Measurements from ENCODE around the gene FPR2. TPM values are rescaled to one million over a fixed set of nuclear protein-coding genes. Genes with fewer than 3 reads are reported as not detected.

Gene FPR2
- total and polyA plus RNA-seq, 2 donors (not counting 1 experiment from before 2014, with no cell fraction given), result not detected

- Histone ChIP-seq H4K20me1 (ENCODE audit: control insufficient read depth, insufficient read depth, low read length, poor library complexity, severe bottlenecking) (no peaks in the 10 kb centered on the region), H3K27me3 (replicated peaks in 1 of 4; ENCODE audit: control extremely low read depth in 1 of 4, control insufficient read depth in 3 of 4, insufficient read depth in 4 of 4, low read length in 3 of 4) (no peaks in the 10 kb centered on the region), H3K9me3 (ENCODE audit: control extremely low read depth in 1 of 3, control insufficient read depth in 2 of 3, insufficient read depth in 1 of 3, low read length in 2 of 3) (peaks cover 0 to 25% (median 0%) of the 10 kb centered on the region in 3 donors), H3K9ac (ENCODE audit: low read length) (no peak overlapping the region), H2AFZ (ENCODE audit: insufficient read depth, low read depth, low read length, poor library complexity, severe bottlenecking) (no peak overlapping the region), H3K4me2 (replicated peaks; ENCODE audit: low read depth, low read length, poor library complexity, severe bottlenecking) (no peak overlapping the region), H3K27ac (ENCODE audit: low read length in 2 of 2) (no peak overlapping the region), H3K36me3 (replicated peaks in 1 of 2; ENCODE audit: control extremely low read depth in 1 of 2, control insufficient read depth in 1 of 2, extremely low read depth in 1 of 2, insufficient read depth in 2 of 2, low read length in 1 of 2) (no peaks in the 10 kb centered on the region), H3K4me3 (ENCODE audit: control extremely low read depth in 1 of 5, extremely low read depth in 1 of 5, insufficient read depth in 1 of 5, low read depth in 2 of 5, low read length in 4 of 5) (no peak overlapping the region), H3K4me1 (ENCODE audit: control insufficient read depth in 2 of 2, insufficient read depth in 2 of 2, low read length in 2 of 2) (no peaks in the 10 kb centered on the region), H3K79me2 (ENCODE audit: control insufficient read depth, insufficient read depth, low read length) (no peaks in the 10 kb centered on the region)
- H3K27ac Mint-ChIP-seq, result no peak overlapping the region
- H3K9me3 Mint-ChIP-seq (ENCODE audit: insufficient read depth), result peaks cover 5% of the 10 kb centered on the region
- DNase-seq (no peak), ATAC-seq (ENCODE audit: low read depth) (no peak)
- no peak for TF ChIP-seq EZH2 (IDR thresholded peaks at IDR 0.05; ENCODE audit: borderline replicate concordance, insufficient read depth, low read depth, low read length, poor library complexity, severe bottlenecking)
- TF ChIP-seq, protein P1, sequence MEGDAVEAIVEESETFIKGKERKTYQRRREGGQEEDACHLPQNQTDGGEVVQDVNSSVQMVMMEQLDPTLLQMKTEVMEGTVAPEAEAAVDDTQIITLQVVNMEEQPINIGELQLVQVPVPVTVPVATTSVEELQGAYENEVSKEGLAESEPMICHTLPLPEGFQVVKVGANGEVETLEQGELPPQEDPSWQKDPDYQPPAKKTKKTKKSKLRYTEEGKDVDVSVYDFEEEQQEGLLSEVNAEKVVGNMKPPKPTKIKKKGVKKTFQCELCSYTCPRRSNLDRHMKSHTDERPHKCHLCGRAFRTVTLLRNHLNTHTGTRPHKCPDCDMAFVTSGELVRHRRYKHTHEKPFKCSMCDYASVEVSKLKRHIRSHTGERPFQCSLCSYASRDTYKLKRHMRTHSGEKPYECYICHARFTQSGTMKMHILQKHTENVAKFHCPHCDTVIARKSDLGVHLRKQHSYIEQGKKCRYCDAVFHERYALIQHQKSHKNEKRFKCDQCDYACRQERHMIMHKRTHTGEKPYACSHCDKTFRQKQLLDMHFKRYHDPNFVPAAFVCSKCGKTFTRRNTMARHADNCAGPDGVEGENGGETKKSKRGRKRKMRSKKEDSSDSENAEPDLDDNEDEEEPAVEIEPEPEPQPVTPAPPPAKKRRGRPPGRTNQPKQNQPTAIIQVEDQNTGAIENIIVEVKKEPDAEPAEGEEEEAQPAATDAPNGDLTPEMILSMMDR (IDR thresholded peaks at IDR 0.05), result no peak
- WGBS (ENCODE audit: insufficient coverage), result 87% methylated on average over 3 of the region's 8 CpGs
- CTCF ChIA-PET, result no interaction called here
- intact Hi-C loops (cut with micrococcal nuclease), result no loop called here
- POLR2A ChIA-PET, result no interaction called here
- H3K4me1 Mint-ChIP-seq, result no peaks in the 10 kb centered on the region
- peaks cover 17% of the 10 kb centered on the region for H3K27me3 Mint-ChIP-seq
- H3K4me3 Mint-ChIP-seq, result no peak overlapping the region
These were observed 35.3 kb downstream of the FPR2 start for GRCh38 chr19:51796195-51796679.

DNA sequence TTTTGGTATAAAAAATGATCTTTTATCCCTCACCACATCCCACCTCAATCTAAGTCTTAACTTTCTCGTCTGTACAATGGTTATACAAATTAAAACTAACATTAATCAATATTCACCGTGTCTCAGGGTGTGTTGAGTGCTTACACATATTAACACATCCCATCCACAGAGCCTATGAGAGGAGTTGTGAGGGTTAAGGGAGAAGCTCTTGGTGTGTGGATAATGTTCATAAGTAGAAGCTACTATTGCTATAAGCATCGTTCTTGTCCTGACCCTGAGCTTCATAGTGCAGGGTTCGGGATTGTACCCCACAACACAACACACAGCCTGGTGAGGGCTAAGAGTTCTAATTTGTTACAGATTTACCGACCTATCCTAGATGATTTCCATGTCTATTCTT is 36.5 kb downstream of the FPR2 start:
- H3K4me1 Mint-ChIP-seq, result no peaks in the 10 kb centered on the region
- Histone ChIP-seq H4K20me1 (ENCODE audit: control insufficient read depth, insufficient read depth, low read length, poor library complexity, severe bottlenecking) (no peaks in the 10 kb centered on the region), H3K4me3 (ENCODE audit: control extremely low read depth in 1 of 5, extremely low read depth in 1 of 5, insufficient read depth in 1 of 5, low read depth in 2 of 5, low read length in 4 of 5) (no peak overlapping the region), H3K27me3 (replicated peaks in 1 of 4; ENCODE audit: control extremely low read depth in 1 of 4, control insufficient read depth in 3 of 4, insufficient read depth in 4 of 4, low read length in 3 of 4) (no peaks in the 10 kb centered on the region), H2AFZ (ENCODE audit: insufficient read depth, low read depth, low read length, poor library complexity, severe bottlenecking) (no peak overlapping the region), H3K9me3 (ENCODE audit: control extremely low read depth in 1 of 3, control insufficient read depth in 2 of 3, insufficient read depth in 1 of 3, low read length in 2 of 3) (peaks cover 0 to 25% (median 0%) of the 10 kb centered on the region in 3 donors), H3K4me2 (replicated peaks; ENCODE audit: low read depth, low read length, poor library complexity, severe bottlenecking) (no peak overlapping the region), H3K36me3 (replicated peaks in 1 of 2; ENCODE audit: control extremely low read depth in 1 of 2, control insufficient read depth in 1 of 2, extremely low read depth in 1 of 2, insufficient read depth in 2 of 2, low read length in 1 of 2) (no peaks in the 10 kb centered on the region), H3K79me2 (ENCODE audit: control insufficient read depth, insufficient read depth, low read length) (no peaks in the 10 kb centered on the region), H3K4me1 (ENCODE audit: control insufficient read depth in 2 of 2, insufficient read depth in 2 of 2, low read length in 2 of 2) (no peaks in the 10 kb centered on the region), H3K27ac (ENCODE audit: low read length in 2 of 2) (no peak overlapping the region), H3K9ac (ENCODE audit: low read length) (no peak overlapping the region)
- no peak overlapping the region for H3K4me3 Mint-ChIP-seq
- POLR2A ChIA-PET, result no interaction called here
- DNase-seq (no peak), ATAC-seq (ENCODE audit: low read depth) (no peak)
- no peak for TF ChIP-seq EZH2 (IDR thresholded peaks at IDR 0.05; ENCODE audit: borderline replicate concordance, insufficient read depth, low read depth, low read length, poor library complexity, severe bottlenecking)
- TF ChIP-seq, protein P1 (IDR thresholded peaks at IDR 0.05), result no peak
- WGBS (ENCODE audit: insufficient coverage), result no CpG with 5 or more reads among the region's 5 CpGs
- CTCF ChIA-PET, result interaction anchor here (1.0 kb wide), 1 partner anchor 141 kb away, joined by 3 read pairs; no protein-coding TSS in a partner anchor
- H3K9me3 Mint-ChIP-seq (ENCODE audit: insufficient read depth), result peaks cover 5% of the 10 kb centered on the region
- H3K27ac Mint-ChIP-seq, result no peak overlapping the region
- peaks cover 13% of the 10 kb centered on the region for H3K27me3 Mint-ChIP-seq
- intact Hi-C loops (cut with micrococcal nuclease), result no loop called here
